DND-41 (cell line): ENCODE measurements around the gene OSBPL8.

Experiments used
- ATAC-seq: fragments of 200-7000 bp; cut with Tn5 transposase; 3 replicates; pipeline ENCODE4 v1.9.1; 2021; ENCODE audit warnings: low read depth; ENCODE audit not compliant: insufficient read depth
- DNase-seq: peaks from one replicate; pipeline ENCODE4 v3.0.0-alpha.2; 2020
- H2AFZ ChIP-seq: 2 replicates; pipeline ENCODE4 v1.6.0; 2012; ENCODE audit warnings: low read depth, low read length
- H3K27ac ChIP-seq: 2 replicates; pipeline ENCODE4 v1.5.1; 2012; ENCODE audit warnings: low read length, inconsistent platforms
- H3K27me3 ChIP-seq: fragments of 200-600 bp; sonication (generic); 2 replicates; pipeline ENCODE4 v1.6.0; 2012; ENCODE audit warnings: low read length, mild to moderate bottlenecking, inconsistent platforms; ENCODE audit not compliant: insufficient read depth, poor library complexity
- H3K36me3 ChIP-seq: 2 replicates; pipeline ENCODE4 v1.5.1; 2012; ENCODE audit warnings: low read length, inconsistent platforms; ENCODE audit not compliant: insufficient read depth
- H3K4me1 ChIP-seq: 2 replicates; pipeline ENCODE4 v1.5.1; 2012; ENCODE audit warnings: mild to moderate bottlenecking, low read length; ENCODE audit not compliant: insufficient read depth
- H3K4me2 ChIP-seq: 2 replicates; pipeline ENCODE4 v1.6.0; 2012; ENCODE audit warnings: mild to moderate bottlenecking, moderate library complexity, low read length, inconsistent platforms; ENCODE audit not compliant: insufficient read depth
- H3K4me3 ChIP-seq, 2 experiments: fragments of 200-600 bp in 1 of 2; shearing (Covaris generic) in 1 of 2; 2 replicates each; pipeline ENCODE4 v1.5.1; 2012 to 2016; ENCODE audit warnings: inconsistent platforms in 2 of 2, low read length in 2 of 2, mild to moderate bottlenecking in 2 of 2, low read depth in 1 of 2, moderate library complexity in 1 of 2
- H3K79me2 ChIP-seq: 2 replicates; pipeline ENCODE4 v1.6.0; 2012; ENCODE audit warnings: low read length, inconsistent platforms; ENCODE audit not compliant: insufficient read depth
- H3K9ac ChIP-seq: 2 replicates; pipeline ENCODE4 v1.6.0; 2012; ENCODE audit warnings: low read depth, mild to moderate bottlenecking, inconsistent platforms, low read length, moderate library complexity
- H3K9me3 ChIP-seq: 2 replicates; pipeline ENCODE4 v1.5.1; 2012; ENCODE audit warnings: low read length, moderate library complexity, mild to moderate bottlenecking, inconsistent platforms; ENCODE audit not compliant: insufficient read depth, severe bottlenecking
- H4K20me1 ChIP-seq: 2 replicates; pipeline ENCODE4 v1.6.0; 2012; ENCODE audit warnings: low read length; ENCODE audit not compliant: insufficient read depth
- EZH2 ChIP-seq: IDR thresholded peaks from 3 replicates; pipeline ENCODE4 v1.6.1; 2012; ENCODE audit warnings: borderline replicate concordance, low read depth, mild to moderate bottlenecking, moderate library complexity, low read length, inconsistent platforms; ENCODE audit not compliant: severe bottlenecking
- TF ChIP-seq, protein P1 (sequence below): IDR thresholded peaks from 2 replicates; pipeline ENCODE4 v1.5.1; 2012; ENCODE audit warnings: borderline replicate concordance, low read length, moderate library complexity, mild to moderate bottlenecking; ENCODE audit not compliant: poor library complexity, severe bottlenecking; ENCODE audit errors: extremely low read depth

OSBPL8 gene

DNA sequence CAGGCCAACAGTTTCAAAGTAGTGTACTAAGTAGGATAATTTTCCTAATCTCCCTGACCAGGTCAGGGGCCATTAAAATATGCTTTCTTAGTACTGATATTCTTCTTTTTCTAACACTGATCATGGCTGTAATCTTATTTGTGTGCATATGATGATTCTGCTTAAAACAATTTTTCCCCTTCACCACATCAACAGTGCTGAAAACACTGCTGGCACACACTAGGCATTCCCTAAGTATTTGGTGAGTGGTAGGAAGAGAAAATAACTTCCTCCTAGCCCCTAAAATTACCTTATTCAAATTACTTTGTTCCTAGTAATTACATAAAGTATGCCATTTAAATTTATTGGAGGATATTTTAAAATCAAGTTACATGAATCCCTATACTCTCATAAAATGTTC is 161.5 kb downstream of the OSBPL8 start:
- Histone ChIP-seq H3K4me3 (no peak overlapping the region), H4K20me1 (no peaks in the 10 kb centered on the region), H3K79me2 (no peaks in the 10 kb centered on the region), H3K27me3 (no peaks in the 10 kb centered on the region), H3K4me1 (no peaks in the 10 kb centered on the region), H2AFZ (no peak overlapping the region), H3K36me3 (peaks cover 38% of the 10 kb centered on the region), H3K4me2 (no peak overlapping the region), H3K9me3 (no peaks in the 10 kb centered on the region), H3K27ac (no peak overlapping the region), H3K9ac (no peak overlapping the region)
- DNase-seq = no peak
- ATAC-seq = no peak
- TF ChIP-seq, protein P1, sequence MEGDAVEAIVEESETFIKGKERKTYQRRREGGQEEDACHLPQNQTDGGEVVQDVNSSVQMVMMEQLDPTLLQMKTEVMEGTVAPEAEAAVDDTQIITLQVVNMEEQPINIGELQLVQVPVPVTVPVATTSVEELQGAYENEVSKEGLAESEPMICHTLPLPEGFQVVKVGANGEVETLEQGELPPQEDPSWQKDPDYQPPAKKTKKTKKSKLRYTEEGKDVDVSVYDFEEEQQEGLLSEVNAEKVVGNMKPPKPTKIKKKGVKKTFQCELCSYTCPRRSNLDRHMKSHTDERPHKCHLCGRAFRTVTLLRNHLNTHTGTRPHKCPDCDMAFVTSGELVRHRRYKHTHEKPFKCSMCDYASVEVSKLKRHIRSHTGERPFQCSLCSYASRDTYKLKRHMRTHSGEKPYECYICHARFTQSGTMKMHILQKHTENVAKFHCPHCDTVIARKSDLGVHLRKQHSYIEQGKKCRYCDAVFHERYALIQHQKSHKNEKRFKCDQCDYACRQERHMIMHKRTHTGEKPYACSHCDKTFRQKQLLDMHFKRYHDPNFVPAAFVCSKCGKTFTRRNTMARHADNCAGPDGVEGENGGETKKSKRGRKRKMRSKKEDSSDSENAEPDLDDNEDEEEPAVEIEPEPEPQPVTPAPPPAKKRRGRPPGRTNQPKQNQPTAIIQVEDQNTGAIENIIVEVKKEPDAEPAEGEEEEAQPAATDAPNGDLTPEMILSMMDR = no peak
- TF ChIP-seq EZH2 = no peak

DNA sequence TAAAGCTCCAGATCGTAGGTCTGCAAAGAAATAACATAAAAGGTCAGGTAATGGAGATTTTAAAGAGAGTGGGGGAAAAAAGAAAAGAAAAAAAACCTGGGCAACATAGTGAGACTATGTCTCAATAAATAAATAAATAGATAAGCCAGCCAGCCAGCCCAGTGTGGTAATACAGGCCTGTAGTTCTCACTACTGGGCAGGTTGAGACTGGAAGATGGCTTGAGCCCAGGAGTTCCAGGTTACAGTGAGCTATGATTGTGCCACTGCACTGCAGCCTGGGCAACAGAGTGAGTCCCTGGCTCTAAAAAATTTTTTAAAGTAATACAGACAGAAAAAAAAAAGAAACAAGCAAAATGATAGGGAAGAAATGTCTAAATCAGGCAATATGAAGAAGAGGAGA is 168.1 kb downstream of the OSBPL8 start:
- Histone ChIP-seq H3K9me3 (no peaks in the 10 kb centered on the region), H3K36me3 (peaks cover 44% of the 10 kb centered on the region), H4K20me1 (no peaks in the 10 kb centered on the region), H3K4me2 (no peak overlapping the region), H3K27ac (no peak overlapping the region), H3K4me1 (no peaks in the 10 kb centered on the region), H3K79me2 (no peaks in the 10 kb centered on the region), H3K4me3 (no peak overlapping the region), H2AFZ (no peak overlapping the region), H3K27me3 (no peaks in the 10 kb centered on the region), H3K9ac (no peak overlapping the region)
- ATAC-seq (no peak), DNase-seq (no peak)
- TF ChIP-seq, protein P1 = no peak
- no peak for TF ChIP-seq EZH2

DNA sequence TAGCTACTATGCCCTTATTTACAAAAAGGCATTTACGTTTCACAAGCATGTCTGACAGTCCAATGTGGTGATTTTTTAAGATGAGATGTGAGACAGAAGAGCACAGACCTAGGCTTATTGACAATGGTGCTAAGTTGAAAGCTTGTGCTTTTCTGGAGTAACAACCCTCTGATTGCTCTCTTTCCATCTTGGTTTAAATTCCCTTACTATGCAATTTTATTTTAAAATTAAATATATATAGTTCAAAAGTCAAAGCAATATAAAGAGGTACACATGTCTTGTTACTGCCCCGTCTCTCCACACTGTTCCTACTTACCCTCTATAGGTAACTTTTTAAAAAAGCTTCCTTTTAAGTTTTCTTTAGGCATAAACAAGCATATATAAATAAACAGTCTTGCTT is 172.0 kb downstream of the OSBPL8 start:
- Histone ChIP-seq H3K79me2 (no peaks in the 10 kb centered on the region), H3K4me2 (no peak overlapping the region), H3K4me1 (no peaks in the 10 kb centered on the region), H3K4me3 (no peak overlapping the region), H3K36me3 (peaks cover 54% of the 10 kb centered on the region), H3K9me3 (no peaks in the 10 kb centered on the region), H4K20me1 (no peaks in the 10 kb centered on the region), H3K27me3 (no peaks in the 10 kb centered on the region), H3K27ac (no peak overlapping the region), H3K9ac (no peak overlapping the region), H2AFZ (no peak overlapping the region)
- DNase-seq = no peak
- no peak for ATAC-seq
- no peak for TF ChIP-seq EZH2
- TF ChIP-seq, protein P1 = no peak

DNA sequence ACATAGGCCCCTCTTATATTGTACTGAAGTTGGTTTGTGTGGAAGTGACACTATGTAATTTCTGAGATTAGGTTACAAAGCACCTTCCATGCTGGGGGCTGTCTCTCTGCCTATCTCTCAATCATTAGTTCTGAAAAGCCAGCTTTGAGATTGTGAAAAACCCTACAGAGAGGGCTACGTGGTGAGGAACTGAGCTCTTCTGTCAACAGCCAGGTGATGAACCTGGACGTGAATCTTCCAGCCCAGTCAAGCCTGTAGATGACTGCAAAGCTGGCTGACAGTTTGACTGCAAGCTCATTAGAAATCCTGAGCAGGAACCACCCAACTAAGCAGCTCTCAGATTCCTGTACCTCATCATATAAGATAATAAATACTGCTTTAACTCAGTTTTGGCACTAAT is 175.0 kb downstream of the OSBPL8 start:
- H3K4me1 ChIP-seq = no peaks in the 10 kb centered on the region
- H3K27me3 ChIP-seq = no peaks in the 10 kb centered on the region
- ATAC-seq (no peak), DNase-seq (no peak)
- TF ChIP-seq, protein P1 = no peak
- TF ChIP-seq EZH2 = no peak
- H3K4me2 ChIP-seq = no peak overlapping the region
- H3K9ac ChIP-seq = no peak overlapping the region
- H3K4me3 ChIP-seq = no peak overlapping the region
- no peaks in the 10 kb centered on the region for H3K79me2 ChIP-seq
- H2AFZ ChIP-seq = no peak overlapping the region
- peaks cover 44% of the 10 kb centered on the region for H3K36me3 ChIP-seq
- no peaks in the 10 kb centered on the region for H4K20me1 ChIP-seq
- H3K27ac ChIP-seq = no peak overlapping the region
- no peaks in the 10 kb centered on the region for H3K9me3 ChIP-seq
